Effector memory CD8-positive, alpha-beta T cell (primary cell): Measurements from ENCODE around the gene MEIS3.
A peak's percentile ranks its signal among the peaks of the same experiment; 100 is the strongest.
"Not testable (repeated sequence)": the region's sequence is repeated elsewhere in the genome, so short reads cannot be mapped to it uniquely, and the experiment has no call there.

Experiments
- ATAC-seq: fragments of 150-1000 bp; cut with Tn5 transposase; replicated peaks from 2 replicates; pipeline ENCODE4 v1.10.0; 2021; ENCODE audit warnings: mild to moderate bottlenecking, moderate library complexity
- DNase-seq, 3 experiments: peaks; one replicate each; pipeline ENCODE4 v3.0.0; 2021
- H3K27ac Mint-ChIP-seq, 2 donors: one replicate each; pipeline ENCODE4 v1.8.0; 2022; ENCODE audit warnings: mild to moderate bottlenecking in 2 of 2, mixed read lengths in 2 of 2, moderate library complexity in 2 of 2
- H3K27me3 Mint-ChIP-seq, 2 donors: one replicate each; pipeline ENCODE4 v1.8.0; 2022; ENCODE audit warnings: mixed read lengths in 2 of 2
- H3K36me3 Mint-ChIP-seq: one replicate; pipeline ENCODE4 v1.8.0; 2022; ENCODE audit warnings: mild to moderate bottlenecking, moderate library complexity, mixed read lengths; ENCODE audit not compliant: insufficient read depth
- H3K4me1 Mint-ChIP-seq, 2 donors: one replicate each; pipeline ENCODE4 v1.8.0; 2022; ENCODE audit warnings: low read depth in 2 of 2, mixed read lengths in 2 of 2
- H3K4me3 Mint-ChIP-seq, 2 donors: one replicate each; pipeline ENCODE4 v1.8.0; 2022; ENCODE audit warnings: mild to moderate bottlenecking in 2 of 2, mixed read lengths in 2 of 2, moderate library complexity in 2 of 2
- H3K9me3 Mint-ChIP-seq, 2 donors: one replicate each; pipeline ENCODE4 v1.8.0; 2022; ENCODE audit warnings: mixed read lengths in 2 of 2

Gene MEIS3

DNA sequence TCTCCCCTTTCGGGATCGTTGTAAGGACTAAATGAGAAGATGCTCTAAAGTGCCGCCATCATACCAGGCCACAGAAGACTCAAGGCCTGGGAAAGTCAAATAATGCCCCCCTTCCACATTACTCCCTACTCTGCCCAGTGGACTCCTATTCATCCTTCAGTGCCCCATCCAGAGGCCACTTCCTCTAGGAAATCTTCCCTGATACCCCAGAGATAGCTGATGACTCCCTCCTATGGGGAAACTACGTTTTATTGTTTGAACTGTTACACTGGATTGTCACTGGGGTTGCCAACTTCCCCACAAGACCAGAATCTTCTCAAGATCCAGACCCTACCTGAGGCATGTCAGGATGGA, 14.2 kb downstream of the MEIS3 start:
- peaks cover 65 to 87% of the 10 kb centered on the region in 2 donors for H3K27me3 Mint-ChIP-seq

GRCh38 chr19:47404334-47405196, 14.8 kb downstream of the MEIS3 start:
- Mint-ChIP-seq H3K4me3 (no peak overlapping the region), H3K27ac (no peak overlapping the region), H3K9me3 (no peaks in the 10 kb centered on the region), H3K36me3 (peaks cover 5% of the 10 kb centered on the region), H3K4me1 (peaks cover 0 to 1% of the 10 kb centered on the region in 2 donors), H3K27me3 (peaks cover 65 to 88% of the 10 kb centered on the region in 2 donors)
- no peak for ATAC-seq
- DNase-seq = no peak

More for the DNA sequence above, 14.2 kb downstream of the MEIS3 start:
- ATAC-seq (no peak), DNase-seq (no peak)
- no peak overlapping the region for H3K4me3 Mint-ChIP-seq
- H3K4me1 Mint-ChIP-seq = peaks cover 0 to 1% of the 10 kb centered on the region in 2 donors
- H3K9me3 Mint-ChIP-seq = no peaks in the 10 kb centered on the region
- H3K27ac Mint-ChIP-seq = no peak overlapping the region
- peaks cover 3% of the 10 kb centered on the region for H3K36me3 Mint-ChIP-seq

DNA sequence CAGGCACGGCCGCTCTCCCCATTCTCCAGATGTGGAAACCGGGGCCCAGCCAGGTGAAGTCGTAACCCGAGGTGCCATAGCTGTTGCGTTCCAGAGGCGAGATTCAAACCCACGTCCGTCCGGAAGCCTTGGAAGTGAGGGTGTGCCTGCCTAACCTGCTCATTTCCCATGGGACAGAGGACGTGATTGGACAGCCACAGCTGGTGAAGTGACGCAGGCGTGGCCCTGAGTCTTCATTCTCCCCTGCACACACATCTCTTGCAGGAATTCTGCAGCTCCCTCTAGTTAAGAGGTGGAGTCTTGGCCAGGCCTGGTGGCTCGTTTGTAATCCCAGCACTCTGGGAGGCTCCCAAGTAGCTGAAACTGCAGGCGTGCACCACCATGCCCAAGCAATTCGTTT, 16.8 kb downstream of the MEIS3 start:
- Mint-ChIP-seq H3K36me3 (peaks cover 5% of the 10 kb centered on the region), H3K4me3 (no peak overlapping the region), H3K27me3 (peaks cover 48 to 88% of the 10 kb centered on the region in 2 donors), H3K4me1 (no peaks in the 10 kb centered on the region), H3K27ac (no peak overlapping the region), H3K9me3 (no peaks in the 10 kb centered on the region)
- DNase-seq = no peak
- no peak for ATAC-seq

- Mint-ChIP-seq H3K27me3 (peaks cover 31 to 71% of the 10 kb centered on the region in 2 donors), H3K9me3 (no peaks in the 10 kb centered on the region), H3K4me1 (peaks cover 0 to 1% of the 10 kb centered on the region in 2 donors), H3K4me3 (no peak overlapping the region), H3K36me3 (peaks cover 2% of the 10 kb centered on the region), H3K27ac (peak overlapping the region in 1 of 2 donors; percentile 21)
- DNase-seq (no peak), ATAC-seq (no peak)
Measured at GRCh38 chr19:47398707-47399597, 20.4 kb downstream of the MEIS3 start.

GRCh38 chr19:47391510-47392223, 27.7 kb downstream of the MEIS3 start:
- no peak overlapping the region for H3K27ac Mint-ChIP-seq
- H3K36me3 Mint-ChIP-seq = no peaks in the 10 kb centered on the region
- DNase-seq = peak; percentile 84 to 88 (median 86)
- ATAC-seq = peak; percentile 86
- peaks cover 26 to 33% of the 10 kb centered on the region in 2 donors for H3K27me3 Mint-ChIP-seq
- H3K9me3 Mint-ChIP-seq = no peaks in the 10 kb centered on the region
- H3K4me1 Mint-ChIP-seq = peaks cover 4 to 6% of the 10 kb centered on the region in 2 donors
- no peak overlapping the region for H3K4me3 Mint-ChIP-seq

DNA sequence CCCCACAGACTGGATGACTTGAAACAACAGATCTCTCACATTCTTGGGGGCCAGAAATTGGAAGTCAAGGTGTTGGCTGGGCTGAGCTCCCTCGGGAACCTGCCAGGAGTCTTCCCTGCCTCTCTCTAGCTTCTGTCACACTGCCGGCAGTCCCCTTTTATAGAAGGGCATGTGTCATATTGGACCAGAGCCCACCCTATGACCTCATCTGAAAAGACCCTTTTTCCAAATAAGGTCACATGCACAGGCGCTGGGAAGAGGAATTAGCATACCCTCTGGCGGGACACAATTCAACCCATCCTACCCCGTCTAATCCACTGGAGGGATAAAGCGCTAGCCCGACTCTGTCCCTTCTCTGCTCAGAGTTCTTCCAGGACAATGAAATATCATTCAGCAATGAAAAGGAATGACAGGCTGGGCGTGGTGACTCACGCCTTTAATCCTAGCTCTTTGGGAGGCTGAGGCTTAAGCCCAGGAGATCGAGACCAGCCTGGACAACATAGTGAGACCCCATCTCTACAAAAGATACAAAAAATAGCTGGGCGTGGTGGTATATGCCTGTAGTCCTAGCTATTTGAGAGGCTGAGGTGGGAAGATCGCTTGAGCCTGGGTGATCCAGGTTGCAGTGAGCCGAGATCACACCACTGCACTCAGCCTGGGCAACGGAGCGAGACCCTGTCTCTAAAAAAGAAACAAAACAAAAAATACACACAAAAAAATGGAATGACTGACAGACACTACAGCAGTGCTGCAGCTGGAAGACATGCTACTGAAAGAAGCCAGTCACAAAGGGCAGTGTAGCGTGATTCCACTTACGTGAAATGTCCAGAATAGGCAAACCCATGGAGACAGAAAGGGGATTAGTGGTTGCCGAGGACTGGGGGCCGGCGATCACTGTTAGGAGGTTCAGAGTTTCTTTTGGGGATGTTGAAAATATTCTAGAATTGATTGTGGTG, 28.5 kb downstream of the MEIS3 start:
- Mint-ChIP-seq H3K27me3 (peaks cover 21 to 26% of the 10 kb centered on the region in 2 donors), H3K9me3 (no peaks in the 10 kb centered on the region), H3K4me3 (no peak overlapping the region), H3K36me3 (no peaks in the 10 kb centered on the region), H3K27ac (no peak overlapping the region), H3K4me1 (peaks cover 4 to 6% of the 10 kb centered on the region in 2 donors)
- no peak for ATAC-seq
- no peak for DNase-seq

DNA sequence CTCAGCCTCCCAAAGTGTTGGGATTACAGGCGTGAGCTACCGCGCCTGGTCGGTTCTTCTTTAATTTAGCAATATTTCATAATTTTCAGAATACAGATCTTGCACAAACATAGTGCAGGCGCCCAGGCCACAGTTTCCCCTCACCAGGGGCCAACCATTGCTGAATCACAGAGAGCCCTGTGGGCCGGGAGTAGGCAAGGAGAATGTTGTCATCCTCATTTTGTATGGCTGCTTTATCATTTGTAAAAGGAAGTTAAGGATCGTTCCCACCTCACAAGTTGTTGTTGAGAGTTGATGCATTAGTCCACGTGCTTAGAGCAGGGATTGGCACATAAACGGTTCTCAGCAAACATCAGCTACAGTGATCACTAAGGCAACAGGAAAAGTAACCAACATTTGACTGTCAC, 30.2 kb downstream of the MEIS3 start:
- Mint-ChIP-seq H3K36me3 (no peaks in the 10 kb centered on the region), H3K27me3 (peaks cover 15 to 17% of the 10 kb centered on the region in 2 donors), H3K27ac (peak overlapping the region; percentile 35 to 83), H3K9me3 (no peaks in the 10 kb centered on the region), H3K4me3 (no peak overlapping the region), H3K4me1 (peaks cover 2 to 6% of the 10 kb centered on the region in 2 donors)
- peak; percentile 47 for ATAC-seq
- no peak for DNase-seq

DNA sequence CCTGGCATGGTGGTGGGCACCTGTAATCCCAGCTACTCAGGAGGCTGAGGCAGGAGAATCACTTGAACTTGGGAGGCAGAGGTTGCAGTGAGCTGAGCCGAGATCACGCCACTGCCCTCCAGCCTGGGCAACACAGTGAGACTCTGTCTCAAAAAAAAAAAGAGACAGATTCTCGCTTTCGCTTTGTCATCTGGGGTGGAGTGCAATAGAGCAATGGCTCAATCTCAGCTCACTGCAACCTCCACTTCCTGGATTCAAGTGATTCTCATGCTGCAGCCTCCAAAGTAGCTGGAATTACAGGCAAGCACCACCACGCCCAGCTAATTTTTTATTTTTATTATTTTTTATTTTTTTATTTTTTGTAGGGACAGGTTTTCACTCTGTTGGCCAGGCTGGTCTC, 30.6 kb downstream of the MEIS3 start:
- Mint-ChIP-seq H3K27me3 (peaks cover 10 to 13% of the 10 kb centered on the region in 2 donors), H3K27ac (peak overlapping the region in 1 of 2 donors; percentile 35)
- H3K4me1 Mint-ChIP-seq, H3K36me3 Mint-ChIP-seq, H3K9me3 Mint-ChIP-seq, DNase-seq, H3K4me3 Mint-ChIP-seq: not testable (repeated sequence)
- ATAC-seq = peak; percentile 37

- not testable (repeated sequence) for DNase-seq, H3K4me3 Mint-ChIP-seq, ATAC-seq, H3K9me3 Mint-ChIP-seq, H3K36me3 Mint-ChIP-seq, H3K27me3 Mint-ChIP-seq
- H3K4me1 Mint-ChIP-seq = peaks cover 11 to 15% of the 10 kb centered on the region in 2 donors
- H3K27ac Mint-ChIP-seq = peak overlapping the region in 1 of 2 donors; percentile 58
Measured at GRCh38 chr19:47387623-47388022, 31.7 kb downstream of the MEIS3 start.

DNA sequence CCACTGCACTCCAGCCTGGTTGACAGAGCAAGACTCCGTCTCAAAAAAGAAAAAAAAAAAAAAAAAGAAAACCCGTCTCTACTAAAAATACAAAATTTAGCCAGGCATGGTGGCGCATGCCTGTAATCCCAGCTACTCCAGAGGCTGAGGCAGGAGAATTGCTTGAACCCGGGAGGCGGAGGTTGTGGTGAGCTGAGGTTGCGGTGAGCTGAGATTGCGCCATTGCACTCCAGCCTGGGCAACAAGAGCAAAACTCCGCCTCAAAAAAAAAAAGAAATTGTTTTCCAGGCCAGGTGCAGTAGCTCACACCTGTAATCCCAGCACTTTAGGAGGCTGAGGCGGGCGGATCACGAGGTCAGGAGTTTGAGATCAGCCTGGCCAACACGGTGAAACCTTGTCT, 32.7 kb downstream of the MEIS3 start:
- ATAC-seq, H3K4me3 Mint-ChIP-seq, H3K27ac Mint-ChIP-seq, H3K36me3 Mint-ChIP-seq, H3K27me3 Mint-ChIP-seq, DNase-seq, H3K9me3 Mint-ChIP-seq: not testable (repeated sequence)
- H3K4me1 Mint-ChIP-seq = peaks cover 20 to 24% of the 10 kb centered on the region in 2 donors

- Mint-ChIP-seq H3K4me1 (peaks cover 28 to 29% of the 10 kb centered on the region in 2 donors), H3K36me3 (peaks cover 11% of the 10 kb centered on the region)
- H3K4me3 Mint-ChIP-seq, H3K27me3 Mint-ChIP-seq, H3K27ac Mint-ChIP-seq, H3K9me3 Mint-ChIP-seq, DNase-seq, ATAC-seq: not testable (repeated sequence)
Measured at GRCh38 chr19:47384533-47384932, 34.8 kb downstream of the MEIS3 start.

- Mint-ChIP-seq H3K36me3 (peaks cover 11% of the 10 kb centered on the region), H3K4me1 (peaks cover 28 to 29% of the 10 kb centered on the region in 2 donors)
- H3K4me3 Mint-ChIP-seq, H3K9me3 Mint-ChIP-seq, ATAC-seq, H3K27me3 Mint-ChIP-seq, DNase-seq, H3K27ac Mint-ChIP-seq: not testable (repeated sequence)
Measured at GRCh38 chr19:47383890-47384289, 35.4 kb downstream of the MEIS3 start.
